GM10266 (cell line): ENCODE data around the gene MAST4.

Source experiments
- DNase-seq: peaks from one replicate; pipeline ENCODE4 v3.0.0; 2012; ENCODE audit errors: extremely low spot score
- CTCF ChIP-seq: IDR thresholded peaks from 2 replicates; pipeline ENCODE4 v1.5.1; 2012; ENCODE audit warnings: mild to moderate bottlenecking, low read depth; ENCODE audit not compliant: control insufficient read depth, insufficient read depth; ENCODE audit errors: missing control alignments

Gene MAST4

GRCh38 chr5:66877843-66878242 lies 281.6 kb downstream of the MAST4 start:
- no peak for DNase-seq
- TF ChIP-seq CTCF, result no peak

GRCh38 chr5:66880401-66880800 lies 284.2 kb downstream of the MAST4 start:
- TF ChIP-seq CTCF, result no peak
- DNase-seq, result no peak

GRCh38 chr5:66881480-66882161 lies 285.4 kb downstream of the MAST4 start:
- no peak for TF ChIP-seq CTCF

GRCh38 chr5:66882606-66883227 lies 286.5 kb downstream of the MAST4 start:
- no peak for DNase-seq
- no peak for TF ChIP-seq CTCF

More at GRCh38 chr5:66881480-66882161, 285.4 kb downstream of the MAST4 start:
- DNase-seq, result no peak

- DNase-seq, result no peak
- no peak for TF ChIP-seq CTCF
These were observed 288.5 kb downstream of the MAST4 start for GRCh38 chr5:66884564-66885243.

- no peak for TF ChIP-seq CTCF
- DNase-seq, result no peak
These were observed 290.7 kb downstream of the MAST4 start for GRCh38 chr5:66886941-66887340.

- TF ChIP-seq CTCF, result no peak
- DNase-seq, result no peak
These were observed 292.4 kb downstream of the MAST4 start for GRCh38 chr5:66888613-66889012.
